ENCODE data around the gene PIK3C2G.

The PIK3C2G gene

DNA sequence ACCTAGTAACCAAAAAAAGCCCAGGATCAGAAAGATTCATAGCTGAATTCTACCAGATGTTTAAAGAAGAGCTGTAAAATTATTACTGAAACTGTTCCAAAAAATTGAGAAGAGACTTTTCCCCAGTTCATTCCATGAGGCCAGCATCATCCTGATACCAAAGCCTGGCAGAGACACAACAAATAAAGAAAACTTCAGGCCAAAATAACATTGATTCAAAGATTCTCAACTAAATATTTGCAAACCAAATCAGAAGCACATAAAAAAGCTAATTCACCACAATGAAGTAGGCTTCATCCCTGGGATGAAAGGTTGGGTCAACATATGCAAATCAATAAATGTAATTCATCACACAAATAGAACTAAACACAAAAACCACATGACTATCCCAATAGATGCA, 325.3 kb downstream of the PIK3C2G start:
- Histone ChIP-seq H3K79me2 (ENCODE audit: insufficient read depth, low read length) (no peaks in the 10 kb centered on the region), H3K4me3 (ENCODE audit: low read length, poor library complexity, severe bottlenecking) (no peak overlapping the region), H3K9ac (ENCODE audit: low read depth, low read length, poor library complexity, severe bottlenecking) (no peak overlapping the region), H3K4me1 (ENCODE audit: insufficient read depth, low read length, poor library complexity, severe bottlenecking) (no peaks in the 10 kb centered on the region), H3K9me2 (replicated peaks; ENCODE audit: low read depth, low read length) (no peaks in the 10 kb centered on the region; the same call in 1 of the 2 replicates), H3F3A (ENCODE audit: low read depth) (no peaks in the 10 kb centered on the region), H2AFZ (ENCODE audit: low read length) (no peak overlapping the region), H3K27me3 (ENCODE audit: insufficient read depth, low read length, poor library complexity, severe bottlenecking) (no peaks in the 10 kb centered on the region), H3K9me3 (ENCODE audit: insufficient read depth, low read depth, low read length) (no peaks in the 10 kb centered on the region), H4K20me1 (ENCODE audit: insufficient read depth, low read length, poor library complexity, severe bottlenecking) (no peaks in the 10 kb centered on the region), H3K36me3 (ENCODE audit: insufficient read depth, low read length) (no peaks in the 10 kb centered on the region), H3K4me2 (ENCODE audit: low read depth, low read length, poor library complexity, severe bottlenecking) (no peak overlapping the region)
- TF ChIP-seq EZH2phosphoT487 (IDR thresholded peaks at IDR 0.05; ENCODE audit: borderline replicate concordance): no peak
- TF ChIP-seq, protein P1, sequence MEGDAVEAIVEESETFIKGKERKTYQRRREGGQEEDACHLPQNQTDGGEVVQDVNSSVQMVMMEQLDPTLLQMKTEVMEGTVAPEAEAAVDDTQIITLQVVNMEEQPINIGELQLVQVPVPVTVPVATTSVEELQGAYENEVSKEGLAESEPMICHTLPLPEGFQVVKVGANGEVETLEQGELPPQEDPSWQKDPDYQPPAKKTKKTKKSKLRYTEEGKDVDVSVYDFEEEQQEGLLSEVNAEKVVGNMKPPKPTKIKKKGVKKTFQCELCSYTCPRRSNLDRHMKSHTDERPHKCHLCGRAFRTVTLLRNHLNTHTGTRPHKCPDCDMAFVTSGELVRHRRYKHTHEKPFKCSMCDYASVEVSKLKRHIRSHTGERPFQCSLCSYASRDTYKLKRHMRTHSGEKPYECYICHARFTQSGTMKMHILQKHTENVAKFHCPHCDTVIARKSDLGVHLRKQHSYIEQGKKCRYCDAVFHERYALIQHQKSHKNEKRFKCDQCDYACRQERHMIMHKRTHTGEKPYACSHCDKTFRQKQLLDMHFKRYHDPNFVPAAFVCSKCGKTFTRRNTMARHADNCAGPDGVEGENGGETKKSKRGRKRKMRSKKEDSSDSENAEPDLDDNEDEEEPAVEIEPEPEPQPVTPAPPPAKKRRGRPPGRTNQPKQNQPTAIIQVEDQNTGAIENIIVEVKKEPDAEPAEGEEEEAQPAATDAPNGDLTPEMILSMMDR (conservative IDR thresholded peaks at IDR 0.05; ENCODE audit: low read length): no peak

DNA sequence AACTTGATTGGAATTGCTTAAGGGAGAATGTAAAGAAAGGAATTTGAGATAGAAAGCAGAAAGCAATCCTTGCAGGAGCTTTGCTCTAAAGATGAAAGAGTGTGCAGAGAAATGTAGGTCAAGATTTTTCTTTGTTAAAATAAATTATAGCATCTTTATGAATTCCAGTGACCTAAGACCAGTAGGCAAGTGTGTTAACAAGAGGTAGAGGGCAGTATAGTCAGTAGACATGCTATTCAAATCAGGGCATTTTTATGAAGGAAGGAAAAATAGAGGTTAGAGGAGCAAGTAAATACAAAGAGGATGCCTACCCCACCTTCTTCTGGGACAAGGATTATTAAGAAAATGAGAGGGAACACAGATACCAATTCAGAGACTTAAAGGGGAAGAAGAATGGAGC, 328.0 kb downstream of the PIK3C2G start:
- no peaks in the 10 kb centered on the region; the same call in 1 of the 2 replicates for H3K9me2 ChIP-seq (replicated peaks; ENCODE audit: low read depth, low read length)
- no peaks in the 10 kb centered on the region for H3K79me2 ChIP-seq (ENCODE audit: insufficient read depth, low read length)
- H3K36me3 ChIP-seq (ENCODE audit: insufficient read depth, low read length): no peaks in the 10 kb centered on the region
- no peak overlapping the region for H3K4me2 ChIP-seq (ENCODE audit: low read depth, low read length, poor library complexity, severe bottlenecking)
- H3K4me3 ChIP-seq (ENCODE audit: low read length, poor library complexity, severe bottlenecking): no peak overlapping the region
- H3K27me3 ChIP-seq (ENCODE audit: insufficient read depth, low read length, poor library complexity, severe bottlenecking): no peaks in the 10 kb centered on the region
- no peaks in the 10 kb centered on the region for H3F3A ChIP-seq (ENCODE audit: low read depth)
- TF ChIP-seq, protein P1 (conservative IDR thresholded peaks at IDR 0.05; ENCODE audit: low read length): no peak
- no peak for TF ChIP-seq EZH2phosphoT487 (IDR thresholded peaks at IDR 0.05; ENCODE audit: borderline replicate concordance)
- no peaks in the 10 kb centered on the region for H3K9me3 ChIP-seq (ENCODE audit: insufficient read depth, low read depth, low read length)
- no peak overlapping the region for H2AFZ ChIP-seq (ENCODE audit: low read length)
- H3K9ac ChIP-seq (ENCODE audit: low read depth, low read length, poor library complexity, severe bottlenecking): no peak overlapping the region
- no peaks in the 10 kb centered on the region for H3K4me1 ChIP-seq (ENCODE audit: insufficient read depth, low read length, poor library complexity, severe bottlenecking)
- no peaks in the 10 kb centered on the region for H4K20me1 ChIP-seq (ENCODE audit: insufficient read depth, low read length, poor library complexity, severe bottlenecking)

- Histone ChIP-seq H3K4me1 (ENCODE audit: insufficient read depth, low read length, poor library complexity, severe bottlenecking) (no peaks in the 10 kb centered on the region), H3K4me3 (ENCODE audit: low read length, poor library complexity, severe bottlenecking) (no peak overlapping the region), H3K9me2 (replicated peaks; ENCODE audit: low read depth, low read length) (no peaks in the 10 kb centered on the region), H3K27me3 (ENCODE audit: insufficient read depth, low read length, poor library complexity, severe bottlenecking) (no peaks in the 10 kb centered on the region), H3K79me2 (ENCODE audit: insufficient read depth, low read length) (no peaks in the 10 kb centered on the region), H3K4me2 (ENCODE audit: low read depth, low read length, poor library complexity, severe bottlenecking) (no peak overlapping the region), H4K20me1 (ENCODE audit: insufficient read depth, low read length, poor library complexity, severe bottlenecking) (no peaks in the 10 kb centered on the region), H2AFZ (ENCODE audit: low read length) (no peak overlapping the region), H3K9me3 (ENCODE audit: insufficient read depth, low read depth, low read length) (no peaks in the 10 kb centered on the region), H3K36me3 (ENCODE audit: insufficient read depth, low read length) (no peaks in the 10 kb centered on the region), H3K9ac (ENCODE audit: low read depth, low read length, poor library complexity, severe bottlenecking) (no peak overlapping the region), H3F3A (ENCODE audit: low read depth) (no peaks in the 10 kb centered on the region)
- TF ChIP-seq EZH2phosphoT487 (IDR thresholded peaks at IDR 0.05; ENCODE audit: borderline replicate concordance): no peak
- TF ChIP-seq, protein P1 (conservative IDR thresholded peaks at IDR 0.05; ENCODE audit: low read length): no peak
Measured at GRCh38 chr12:18591473-18591872, 330.2 kb downstream of the PIK3C2G start.

All from Loucy (cell line).